Gastrocnemius medialis (tissue), 4 donors: Measurements from ENCODE around the gene NECTIN1.

ENCODE experiments used
- POLR2A ChIP-seq, 2 donors: fragments of 450-650 bp; IDR thresholded peaks; one replicate each; pipeline ENCODE4 v1.6.1; 2017; ENCODE audit warnings: antibody characterized with exemption in 2 of 2, mild to moderate bottlenecking in 2 of 2, moderate library complexity in 2 of 2
- TF ChIP-seq, protein P1 (sequence below), 5 experiments: fragments of 450-650 bp in 3 of 5; fragments of 200-600 bp in 2 of 5; sonication (generic) in 2 of 5; IDR thresholded peaks in 4 of 5; conservative IDR thresholded peaks in 1 of 5; 1 replicate in 4 of 5; 2 replicates in 1 of 5; pipeline ENCODE4 v1.5.1; 2016 to 2019; ENCODE audit warnings: antibody characterized with exemption in 5 of 5, mild to moderate bottlenecking in 3 of 5, moderate library complexity in 3 of 5

DNA sequence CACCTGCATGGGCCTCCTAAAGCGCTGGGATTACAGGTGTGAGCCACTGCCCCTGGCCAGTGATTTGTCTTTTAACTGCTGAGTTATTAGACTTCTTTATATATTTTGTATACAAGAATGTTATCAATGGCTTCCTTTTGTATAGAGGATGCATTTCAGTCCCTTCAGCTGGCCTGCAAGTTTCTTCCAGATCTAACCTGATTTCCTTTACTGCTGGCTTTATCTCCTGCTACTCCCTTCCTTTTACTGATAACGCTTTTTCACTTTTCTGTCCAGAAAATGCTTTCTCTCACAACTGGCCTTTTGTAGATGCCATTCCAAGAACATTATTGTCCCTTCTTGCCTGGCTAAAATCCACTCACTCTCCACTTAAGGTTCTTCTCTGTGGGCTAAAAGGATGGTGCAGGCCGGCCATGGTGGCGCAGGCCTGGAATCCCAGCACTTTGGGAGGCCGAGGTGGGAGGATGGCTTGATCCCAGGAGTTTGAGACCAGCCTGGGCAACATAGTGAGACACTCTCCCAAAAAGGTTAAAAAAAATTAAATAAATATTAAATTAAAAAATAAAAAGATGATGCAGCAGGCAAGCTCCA is 118.1 kb downstream of the NECTIN1 start:
- TF ChIP-seq, protein P1, sequence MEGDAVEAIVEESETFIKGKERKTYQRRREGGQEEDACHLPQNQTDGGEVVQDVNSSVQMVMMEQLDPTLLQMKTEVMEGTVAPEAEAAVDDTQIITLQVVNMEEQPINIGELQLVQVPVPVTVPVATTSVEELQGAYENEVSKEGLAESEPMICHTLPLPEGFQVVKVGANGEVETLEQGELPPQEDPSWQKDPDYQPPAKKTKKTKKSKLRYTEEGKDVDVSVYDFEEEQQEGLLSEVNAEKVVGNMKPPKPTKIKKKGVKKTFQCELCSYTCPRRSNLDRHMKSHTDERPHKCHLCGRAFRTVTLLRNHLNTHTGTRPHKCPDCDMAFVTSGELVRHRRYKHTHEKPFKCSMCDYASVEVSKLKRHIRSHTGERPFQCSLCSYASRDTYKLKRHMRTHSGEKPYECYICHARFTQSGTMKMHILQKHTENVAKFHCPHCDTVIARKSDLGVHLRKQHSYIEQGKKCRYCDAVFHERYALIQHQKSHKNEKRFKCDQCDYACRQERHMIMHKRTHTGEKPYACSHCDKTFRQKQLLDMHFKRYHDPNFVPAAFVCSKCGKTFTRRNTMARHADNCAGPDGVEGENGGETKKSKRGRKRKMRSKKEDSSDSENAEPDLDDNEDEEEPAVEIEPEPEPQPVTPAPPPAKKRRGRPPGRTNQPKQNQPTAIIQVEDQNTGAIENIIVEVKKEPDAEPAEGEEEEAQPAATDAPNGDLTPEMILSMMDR (IDR thresholded peaks at IDR 0.05 in 4 of 5, conservative IDR thresholded peaks at IDR 0.05 in 1 of 5): no peak
- TF ChIP-seq POLR2A (IDR thresholded peaks at IDR 0.05): no peak
